Loucy (cell line): ENCODE results near the gene LSR.

ENCODE experiments used
- H2AFZ ChIP-seq: fragments of 200-600 bp; sonication (generic); 2 replicates; pipeline ENCODE4 v1.6.0; 2016; ENCODE audit warnings: antibody characterized with exemption, mild to moderate bottlenecking, low read length, moderate library complexity
- H3F3A ChIP-seq: fragments of 200-600 bp; 2 replicates; pipeline ENCODE4 v1.6.0; 2016; ENCODE audit warnings: antibody characterized with exemption, low read depth, mild to moderate bottlenecking
- H3K27me3 ChIP-seq: fragments of 200-600 bp; sonication (generic); 2 replicates; pipeline ENCODE4 v1.6.1; 2014; ENCODE audit warnings: low read length, mild to moderate bottlenecking; ENCODE audit not compliant: insufficient read depth, poor library complexity, severe bottlenecking
- H3K36me3 ChIP-seq: fragments of 200-600 bp; sonication (generic); 2 replicates; pipeline ENCODE4 v1.6.1; 2016; ENCODE audit warnings: low read length; ENCODE audit not compliant: insufficient read depth
- H3K4me1 ChIP-seq: fragments of 200-600 bp; sonication (generic); 2 replicates; pipeline ENCODE4 v1.5.1; 2014; ENCODE audit warnings: low read length, mild to moderate bottlenecking; ENCODE audit not compliant: insufficient read depth, poor library complexity, severe bottlenecking
- H3K4me2 ChIP-seq: fragments of 200-600 bp; sonication (generic); 2 replicates; pipeline ENCODE4 v1.6.0; 2014; ENCODE audit warnings: antibody characterized with exemption, low read length, low read depth, mild to moderate bottlenecking; ENCODE audit not compliant: poor library complexity, severe bottlenecking
- H3K4me3 ChIP-seq: fragments of 200-600 bp; sonication (generic); 2 replicates; pipeline ENCODE4 v1.5.1; 2014; ENCODE audit warnings: low read length, mild to moderate bottlenecking, mixed read lengths; ENCODE audit not compliant: poor library complexity, severe bottlenecking
- H3K79me2 ChIP-seq: fragments of 200-600 bp; sonication (generic); 2 replicates; pipeline ENCODE4 v1.6.1; 2014; ENCODE audit warnings: low read length; ENCODE audit not compliant: insufficient read depth
- H3K9ac ChIP-seq: fragments of 200-600 bp; sonication (generic); 2 replicates; pipeline ENCODE4 v1.6.0; 2014; ENCODE audit warnings: mild to moderate bottlenecking, low read depth, low read length, moderate library complexity; ENCODE audit not compliant: poor library complexity, severe bottlenecking
- H3K9me2 ChIP-seq: fragments of 200-600 bp; sonication (generic); replicated peaks from 2 replicates; pipeline ENCODE4 v1.6.1; 2016; ENCODE audit warnings: low read depth, low read length, mixed read lengths
- H3K9me3 ChIP-seq: fragments of 200-600 bp; sonication (generic); 2 replicates; pipeline ENCODE4 v1.6.1; 2014; ENCODE audit warnings: mild to moderate bottlenecking, antibody characterized with exemption, low read length, low read depth; ENCODE audit not compliant: insufficient read depth
- H4K20me1 ChIP-seq: fragments of 200-600 bp; sonication (generic); 2 replicates; pipeline ENCODE4 v1.6.0; 2014; ENCODE audit warnings: antibody characterized with exemption, low read length, mild to moderate bottlenecking; ENCODE audit not compliant: insufficient read depth, poor library complexity, severe bottlenecking
- CTCF ChIP-seq: fragments of 200-600 bp; sonication (generic); conservative IDR thresholded peaks from 2 replicates; pipeline ENCODE4 v1.5.1; 2014; ENCODE audit warnings: mild to moderate bottlenecking, antibody characterized with exemption, low read length
- EZH2phosphoT487 ChIP-seq: fragments of 200-600 bp; IDR thresholded peaks from 2 replicates; pipeline ENCODE4 v1.6.1; 2018; ENCODE audit warnings: antibody characterized with exemption, mild to moderate bottlenecking, moderate library complexity, borderline replicate concordance

The LSR gene

DNA sequence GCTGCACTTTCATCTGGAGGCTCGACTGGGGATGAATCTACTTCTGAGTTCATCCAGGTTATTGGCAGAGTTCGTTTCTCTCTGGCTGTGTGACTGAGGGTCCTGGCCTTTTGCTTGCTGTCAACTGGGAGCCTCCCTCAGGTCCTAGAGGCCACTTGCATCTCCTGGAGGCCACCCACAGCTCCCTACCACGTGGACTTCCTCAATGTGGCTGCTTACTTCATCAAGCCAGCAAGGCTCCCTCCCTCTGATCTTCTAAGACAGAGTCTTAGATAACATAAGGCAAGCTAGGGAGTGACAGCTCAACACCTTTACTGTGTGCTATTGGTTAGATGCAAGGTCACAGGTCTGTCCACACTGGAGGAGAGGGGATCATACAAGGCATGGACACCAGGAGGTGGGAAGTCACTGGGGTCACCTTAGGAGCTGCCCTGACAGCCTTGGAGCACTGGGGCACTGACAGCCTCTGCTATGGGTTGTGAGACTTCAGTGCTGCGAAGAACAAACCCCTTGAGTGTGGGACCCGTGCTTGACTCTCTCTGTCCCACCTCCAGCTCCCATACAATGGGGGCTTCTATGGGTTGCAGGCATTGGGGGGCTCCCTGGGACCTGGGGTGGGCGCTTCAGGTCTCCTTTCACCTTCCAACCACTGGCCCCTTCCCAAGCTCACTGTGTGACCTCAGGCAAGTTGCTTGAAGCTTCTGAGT lies 25.6 kb upstream of the LSR start:
- Histone ChIP-seq H4K20me1 (no peaks in the 10 kb centered on the region), H3K4me1 (no peaks in the 10 kb centered on the region), H3K9me3 (no peaks in the 10 kb centered on the region), H3K4me3 (no peak overlapping the region), H3K9ac (no peak overlapping the region), H3K27me3 (no peaks in the 10 kb centered on the region), H3F3A (no peaks in the 10 kb centered on the region), H3K36me3 (no peaks in the 10 kb centered on the region), H2AFZ (no peak overlapping the region), H3K9me2 (no peaks in the 10 kb centered on the region), H3K4me2 (no peak overlapping the region), H3K79me2 (no peaks in the 10 kb centered on the region)
- TF ChIP-seq EZH2phosphoT487 = no peak
- no peak for TF ChIP-seq CTCF

GRCh38 chr19:35223862-35224505 lies 24.8 kb upstream of the LSR start:
- H3K9me2 ChIP-seq = no peaks in the 10 kb centered on the region
- no peaks in the 10 kb centered on the region for H3F3A ChIP-seq
- no peak overlapping the region for H3K4me3 ChIP-seq
- TF ChIP-seq CTCF (no peak), EZH2phosphoT487 (no peak)
- H3K9ac ChIP-seq = no peak overlapping the region
- no peaks in the 10 kb centered on the region for H3K79me2 ChIP-seq
- H3K36me3 ChIP-seq = no peaks in the 10 kb centered on the region
- H3K4me1 ChIP-seq = no peaks in the 10 kb centered on the region
- H3K4me2 ChIP-seq = no peak overlapping the region
- H4K20me1 ChIP-seq = no peaks in the 10 kb centered on the region
- H2AFZ ChIP-seq = no peak overlapping the region
- no peaks in the 10 kb centered on the region for H3K27me3 ChIP-seq
- no peaks in the 10 kb centered on the region for H3K9me3 ChIP-seq

GRCh38 chr19:35224681-35225571 lies 23.9 kb upstream of the LSR start:
- H4K20me1 ChIP-seq = no peaks in the 10 kb centered on the region
- H3K36me3 ChIP-seq = no peaks in the 10 kb centered on the region
- no peaks in the 10 kb centered on the region for H3K4me1 ChIP-seq
- H3K27me3 ChIP-seq = no peaks in the 10 kb centered on the region
- H3K9me3 ChIP-seq = no peaks in the 10 kb centered on the region
- H3F3A ChIP-seq = no peaks in the 10 kb centered on the region
- H2AFZ ChIP-seq = no peak overlapping the region
- H3K9ac ChIP-seq = no peak overlapping the region
- H3K9me2 ChIP-seq = no peaks in the 10 kb centered on the region
- no peak overlapping the region for H3K4me2 ChIP-seq
- no peak overlapping the region for H3K4me3 ChIP-seq
- no peaks in the 10 kb centered on the region for H3K79me2 ChIP-seq
- TF ChIP-seq CTCF = no peak
- TF ChIP-seq EZH2phosphoT487 = no peak
